Vagina (tissue), 2 donors: ENCODE measurements around the gene TMEM200C.

Experiments used
- POLR2A ChIP-seq, 2 donors: fragments of 450-650 bp; IDR thresholded peaks; one replicate each; pipeline ENCODE4 v1.6.1; 2017; ENCODE audit warnings: antibody characterized with exemption in 2 of 2, mild to moderate bottlenecking in 2 of 2, moderate library complexity in 2 of 2
- TF ChIP-seq, protein P1 (sequence below), 3 experiments: fragments of 450-650 bp in 2 of 3; fragments of 200-600 bp in 1 of 3; sonication (generic) in 1 of 3; IDR thresholded peaks; one replicate each; pipeline ENCODE4 v1.5.1; 2017 to 2019; ENCODE audit warnings: antibody characterized with exemption in 3 of 3, mild to moderate bottlenecking in 2 of 3, moderate library complexity in 2 of 3

DNA sequence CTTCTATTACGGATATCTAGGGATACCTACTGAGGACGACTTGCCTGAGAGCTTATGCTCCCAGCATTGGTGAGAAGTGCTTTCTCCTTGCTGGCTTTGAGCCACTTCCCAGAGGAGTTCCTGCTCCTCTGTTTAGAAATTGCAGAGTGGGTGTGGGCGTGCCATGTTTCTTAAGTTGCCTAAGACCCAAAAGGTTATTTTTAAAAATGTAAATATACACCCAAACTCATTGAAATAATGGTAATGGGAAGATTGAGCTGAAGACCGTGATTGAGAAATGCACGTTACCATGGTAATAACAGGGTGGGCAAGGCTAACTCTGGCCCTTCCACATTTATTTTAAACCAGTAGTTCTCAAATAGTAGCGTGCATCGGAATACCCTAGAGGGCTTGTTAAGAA is 17.2 kb upstream of the TMEM200C start:
- TF ChIP-seq, protein P1, sequence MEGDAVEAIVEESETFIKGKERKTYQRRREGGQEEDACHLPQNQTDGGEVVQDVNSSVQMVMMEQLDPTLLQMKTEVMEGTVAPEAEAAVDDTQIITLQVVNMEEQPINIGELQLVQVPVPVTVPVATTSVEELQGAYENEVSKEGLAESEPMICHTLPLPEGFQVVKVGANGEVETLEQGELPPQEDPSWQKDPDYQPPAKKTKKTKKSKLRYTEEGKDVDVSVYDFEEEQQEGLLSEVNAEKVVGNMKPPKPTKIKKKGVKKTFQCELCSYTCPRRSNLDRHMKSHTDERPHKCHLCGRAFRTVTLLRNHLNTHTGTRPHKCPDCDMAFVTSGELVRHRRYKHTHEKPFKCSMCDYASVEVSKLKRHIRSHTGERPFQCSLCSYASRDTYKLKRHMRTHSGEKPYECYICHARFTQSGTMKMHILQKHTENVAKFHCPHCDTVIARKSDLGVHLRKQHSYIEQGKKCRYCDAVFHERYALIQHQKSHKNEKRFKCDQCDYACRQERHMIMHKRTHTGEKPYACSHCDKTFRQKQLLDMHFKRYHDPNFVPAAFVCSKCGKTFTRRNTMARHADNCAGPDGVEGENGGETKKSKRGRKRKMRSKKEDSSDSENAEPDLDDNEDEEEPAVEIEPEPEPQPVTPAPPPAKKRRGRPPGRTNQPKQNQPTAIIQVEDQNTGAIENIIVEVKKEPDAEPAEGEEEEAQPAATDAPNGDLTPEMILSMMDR (IDR thresholded peaks at IDR 0.05): no peak
- TF ChIP-seq POLR2A (IDR thresholded peaks at IDR 0.05): no peak
